GM10248 (cell line): ENCODE data around the gene RAC3.

Experiments used
- CTCF ChIA-PET: fragments of 300-600 bp; sonication (Branson Sonifier 250); formaldehyde crosslinking; extraction: SDS; loops from one replicate; lab custom pipeline; 2021; ENCODE audit warnings: antibody characterized with exemption; lab: Yijun Ruan, JAX
- POLR2A ChIA-PET: fragments of 350-650 bp; sonication (Branson Sonifier 250); formaldehyde crosslinking; extraction: SDS; loops from one replicate; lab custom pipeline; 2020; ENCODE audit warnings: antibody characterized with exemption; lab: Yijun Ruan, JAX
- DNase-seq: peaks from one replicate; pipeline ENCODE4 v3.0.0; 2012; ENCODE audit errors: extremely low spot score
- CTCF ChIP-seq: IDR thresholded peaks from 2 replicates; pipeline ENCODE4 v1.5.1; 2012; ENCODE audit warnings: mild to moderate bottlenecking, low read depth; ENCODE audit errors: extremely low read depth, missing control alignments, control extremely low read depth

The RAC3 gene

GRCh38 chr17:82031885-82032627 is 578 bp downstream of the RAC3 start:
- peak; percentile 67 for DNase-seq
- ChIA-PET CTCF (interaction anchor here (1.1 to 4.4 kb wide), 4 partner anchors 9 to 122 kb away, joined by 3 to 87 read pairs (median 12); partner anchors contain the start of gene LRRC45), POLR2A (no interaction called here)

GRCh38 chr17:82033359-82034085 is 2.0 kb downstream of the RAC3 start:
- no peak for DNase-seq
- ChIA-PET CTCF (interaction anchor here (1.1 to 1.6 kb wide), 2 partner anchors 10 to 121 kb away, joined by 3 to 4 read pairs; partner anchors contain the start of gene LRRC45), POLR2A (no interaction called here)
- no peak for TF ChIP-seq CTCF

More at GRCh38 chr17:82031885-82032627, 578 bp downstream of the RAC3 start:
- TF ChIP-seq CTCF: no peak

GRCh38 chr17:82034371-82035011 is 3.0 kb downstream of the RAC3 start:
- POLR2A ChIA-PET: no interaction called here
- no peak for DNase-seq
- CTCF ChIA-PET: interaction anchor here (0.9 to 3.0 kb wide), 4 partner anchors 13 to 120 kb away, joined by 3 to 16 read pairs (median 6); partner anchors contain the start of genes CENPX and LRRC45
- TF ChIP-seq CTCF: no peak

- DNase-seq: no peak
- CTCF ChIA-PET: interaction anchor here (0.9 to 3.0 kb wide), 7 partner anchors 12 to 119 kb away, joined by 3 to 16 read pairs (median 4); partner anchors contain the start of genes CENPX and LRRC45
- POLR2A ChIA-PET: no interaction called here
- no peak for TF ChIP-seq CTCF
These were observed 4.0 kb downstream of the RAC3 start for GRCh38 chr17:82035488-82035887.

- CTCF ChIA-PET: interaction anchor here (0.6 to 3.0 kb wide), 8 partner anchors 12 to 78 kb away, joined by 3 to 16 read pairs (median 4); partner anchors contain the start of genes CENPX and LRRC45
- DNase-seq: no peak
- no peak for TF ChIP-seq CTCF
- POLR2A ChIA-PET: no interaction called here
These were observed 4.6 kb downstream of the RAC3 start for GRCh38 chr17:82035956-82036633.
